Thoracic aorta (tissue), 2 donors: ENCODE data around the gene SKIC8. TPM values are rescaled to one million over a fixed set of nuclear protein-coding genes. Genes with fewer than 3 reads are reported as not detected.

Experiments used
- ATAC-seq: fragments of 150-250 bp; one replicate; pipeline ENCODE4 v1.8.0; 2017; ENCODE audit warnings: low read depth; ENCODE audit not compliant: insufficient number of reproducible peaks, low FRiP score
- DNase-seq: peaks from one replicate; pipeline ENCODE4 v3.0.0-alpha.2; 2020; ENCODE audit warnings: low spot score
- H3K27ac ChIP-seq, 2 donors: fragments of 200-600 bp; sonication (generic); 1 replicate in 1 of 2; 2 replicates in 1 of 2; pipeline ENCODE4 v1.5.1; 2016; ENCODE audit warnings: mild to moderate bottlenecking in 2 of 2, moderate library complexity in 2 of 2
- H3K27me3 ChIP-seq: fragments of 200-600 bp; sonication (generic); replicated peaks from 2 replicates; pipeline ENCODE4 v1.6.0; 2016; ENCODE audit warnings: mild to moderate bottlenecking; ENCODE audit not compliant: insufficient read depth
- H3K36me3 ChIP-seq: fragments of 200-600 bp; sonication (generic); one replicate; pipeline ENCODE4 v1.5.1; 2016
- H3K4me1 ChIP-seq, 2 donors: fragments of 200-600 bp; sonication (generic); 1 replicate in 1 of 2; 2 replicates in 1 of 2; pipeline versions ENCODE4 v1.5.1 to v1.6.0; 2016; ENCODE audit warnings: low read depth in 2 of 2, mild to moderate bottlenecking in 1 of 2; ENCODE audit not compliant: control insufficient read depth in 1 of 2
- H3K4me3 ChIP-seq: fragments of 200-600 bp; sonication (generic); 2 replicates; pipeline ENCODE4 v1.5.1; 2016; ENCODE audit warnings: mild to moderate bottlenecking
- H3K9me3 ChIP-seq: fragments of 200-600 bp; sonication (generic); 2 replicates; pipeline ENCODE4 v1.5.1; 2016
- CTCF ChIP-seq: fragments of 200-600 bp; sonication (generic); IDR thresholded peaks from one replicate; pipeline ENCODE4 v1.5.1; 2019; ENCODE audit warnings: antibody characterized with exemption
- total RNA-seq, 2 donors: library from RNA; depleted of rRNA; stranded (reverse); fragments of >200 nt; gene quantifications; one replicate each; pipeline versions ENCODE4 v1.1.0 to v1.2.3, GENCODE V29; 2016

The SKIC8 gene
- total RNA-seq, 2 donors from 2014 or later = 41.6 to 74.2 TPM

DNA sequence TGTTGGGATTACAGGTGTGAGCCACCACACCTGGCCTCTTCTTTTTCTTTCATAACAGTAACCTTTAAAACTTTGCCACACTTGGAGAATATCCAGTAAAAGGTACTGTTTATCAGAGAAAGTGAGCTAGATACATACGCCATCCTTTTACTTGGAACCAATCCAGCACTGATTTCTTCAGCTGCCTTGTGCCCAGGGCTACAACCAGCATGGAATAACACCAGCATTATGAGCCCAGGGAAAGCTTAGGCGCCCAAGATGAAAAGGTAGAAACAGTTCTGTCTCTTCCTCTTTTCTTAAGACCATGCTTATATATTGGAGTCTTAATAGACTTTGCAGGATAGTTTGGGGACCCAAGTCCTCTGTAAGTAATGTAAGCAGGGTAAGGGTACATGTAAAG is 8.4 kb downstream of the SKIC8 start:
- no peaks in the 10 kb centered on the region for H3K27me3 ChIP-seq
- DNase-seq (no peak), ATAC-seq (no peak)
- no peak overlapping the region for H3K27ac ChIP-seq
- peaks cover 43% of the 10 kb centered on the region for H3K36me3 ChIP-seq
- H3K4me1 ChIP-seq = no peaks in the 10 kb centered on the region
- no peak overlapping the region for H3K4me3 ChIP-seq
- no peak for TF ChIP-seq CTCF
- no peaks in the 10 kb centered on the region for H3K9me3 ChIP-seq

- Histone ChIP-seq H3K27ac (no peak overlapping the region), H3K27me3 (no peaks in the 10 kb centered on the region), H3K4me3 (no peak overlapping the region), H3K36me3 (peaks cover 47% of the 10 kb centered on the region), H3K9me3 (no peaks in the 10 kb centered on the region), H3K4me1 (no peaks in the 10 kb centered on the region)
- DNase-seq (no peak), ATAC-seq (no peak)
- TF ChIP-seq CTCF = no peak
These were observed 9.2 kb downstream of the SKIC8 start for GRCh38 chr15:78290222-78290621.

- Histone ChIP-seq H3K27me3 (no peaks in the 10 kb centered on the region), H3K9me3 (no peaks in the 10 kb centered on the region), H3K4me3 (no peak overlapping the region), H3K4me1 (no peaks in the 10 kb centered on the region), H3K27ac (no peak overlapping the region), H3K36me3 (peaks cover 59% of the 10 kb centered on the region)
- TF ChIP-seq CTCF = no peak
- ATAC-seq (no peak), DNase-seq (no peak)
These were observed 14.7 kb downstream of the SKIC8 start for GRCh38 chr15:78284758-78285157.

DNA sequence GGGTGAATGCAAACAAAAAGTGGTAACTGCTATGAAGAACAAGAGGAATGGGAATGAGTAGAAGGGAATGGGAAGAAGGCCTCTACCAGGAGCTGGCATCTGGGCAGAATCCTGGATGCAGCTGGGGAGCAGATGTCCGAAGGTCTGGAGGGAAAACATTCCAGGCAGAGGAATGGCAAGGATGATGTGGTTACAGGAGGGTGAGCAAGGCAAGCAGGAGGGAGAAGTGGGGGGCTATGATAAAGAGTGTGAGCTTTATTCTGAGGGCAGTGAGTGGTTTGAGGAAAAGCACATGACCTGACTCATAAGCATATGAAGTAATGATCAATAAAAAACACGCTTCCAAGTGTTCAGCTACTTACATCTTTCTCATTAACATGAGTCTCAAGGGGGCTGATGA is 17.1 kb downstream of the SKIC8 start:
- Histone ChIP-seq H3K9me3 (no peaks in the 10 kb centered on the region), H3K4me3 (no peak overlapping the region), H3K36me3 (peaks cover 42% of the 10 kb centered on the region), H3K27ac (no peak overlapping the region), H3K4me1 (no peaks in the 10 kb centered on the region), H3K27me3 (no peaks in the 10 kb centered on the region)
- DNase-seq (no peak), ATAC-seq (no peak)
- TF ChIP-seq CTCF = no peak

DNA sequence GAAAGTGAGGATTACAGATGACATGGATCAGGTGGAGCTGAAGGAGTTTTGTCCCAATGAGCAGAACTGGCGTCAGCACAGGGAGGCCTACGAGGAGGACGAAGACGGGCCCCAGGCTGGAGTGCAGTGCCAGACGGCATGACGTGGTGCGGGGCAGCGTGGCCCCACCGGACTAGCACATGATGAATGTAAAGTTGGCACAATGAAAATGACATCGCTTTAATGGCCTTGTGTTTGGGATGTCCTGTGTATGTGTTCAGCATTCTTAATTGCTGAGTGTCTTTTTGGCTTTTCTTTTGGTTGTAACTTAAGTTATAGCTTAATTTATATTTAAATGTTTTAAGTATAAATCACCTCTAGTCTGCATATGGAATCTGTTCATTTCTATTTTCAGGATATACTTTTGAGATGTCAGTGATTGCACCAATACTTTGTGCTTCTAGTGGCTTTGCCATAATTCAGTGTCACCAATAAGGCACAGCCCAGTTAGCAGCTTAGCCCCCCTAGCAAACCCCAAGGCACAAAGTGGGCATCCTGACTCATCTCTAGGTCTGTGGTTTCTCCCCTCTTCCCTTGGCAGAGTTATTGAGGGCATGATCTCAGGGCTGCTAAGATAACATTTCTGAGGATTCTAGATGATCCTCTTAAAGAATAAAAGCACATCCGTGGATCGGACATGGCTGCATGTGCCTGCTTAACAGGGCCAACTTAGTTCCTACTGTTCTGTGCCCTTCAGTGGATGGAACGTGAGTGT is 18.9 kb downstream of the SKIC8 start:
- Histone ChIP-seq H3K4me1 (no peaks in the 10 kb centered on the region), H3K4me3 (no peak overlapping the region), H3K9me3 (no peaks in the 10 kb centered on the region), H3K27ac (no peak overlapping the region), H3K27me3 (no peaks in the 10 kb centered on the region), H3K36me3 (peaks cover 31% of the 10 kb centered on the region)
- no peak for DNase-seq
- ATAC-seq = no peak
- TF ChIP-seq CTCF = no peak
